SU-DHL-6 (cell line): ENCODE data around the gene ACVR2B.

Experiments used
- H2AFZ ChIP-seq: fragments of 200-600 bp; sonication (generic); 2 replicates; pipeline ENCODE4 v1.6.1; 2014; ENCODE audit warnings: low read depth, mild to moderate bottlenecking, moderate library complexity, mixed read lengths, antibody characterized with exemption, low read length; ENCODE audit not compliant: severe bottlenecking
- H3F3A ChIP-seq: fragments of 200-600 bp; shearing (Covaris generic); 2 replicates; pipeline ENCODE4 v1.6.0; 2016; ENCODE audit warnings: antibody characterized with exemption, mild to moderate bottlenecking; ENCODE audit not compliant: insufficient read depth
- H3K27ac ChIP-seq: fragments of 200-600 bp; sonication (generic); 2 replicates; pipeline ENCODE4 v1.5.1; 2016; ENCODE audit warnings: low read depth, mild to moderate bottlenecking, low read length, moderate library complexity, mixed read lengths
- H3K27me3 ChIP-seq: fragments of 200-600 bp; sonication (generic), shearing (Covaris generic); 2 replicates; pipeline ENCODE4 v1.6.0; 2014; ENCODE audit warnings: mild to moderate bottlenecking, low read length
- H3K36me3 ChIP-seq: fragments of 200-600 bp; sonication (generic); 2 replicates; pipeline ENCODE4 v1.6.1; 2014; ENCODE audit warnings: mild to moderate bottlenecking, low read length, mixed read lengths
- H3K4me2 ChIP-seq: fragments of 300-600, 200-600 bp; shearing (Covaris generic), sonication (generic); 2 replicates; pipeline ENCODE4 v1.6.0; 2014; ENCODE audit warnings: low read length, low read depth, mild to moderate bottlenecking; ENCODE audit not compliant: poor library complexity, severe bottlenecking
- H3K4me3 ChIP-seq: fragments of 200-600 bp; sonication (generic); 2 replicates; pipeline ENCODE4 v1.5.1; 2014; ENCODE audit warnings: antibody characterized with exemption, low read length, mild to moderate bottlenecking, mixed read lengths; ENCODE audit not compliant: insufficient read depth, poor library complexity, severe bottlenecking
- H3K79me2 ChIP-seq: fragments of 200-600 bp; sonication (generic); 2 replicates; pipeline ENCODE4 v1.6.1; 2014; ENCODE audit warnings: mild to moderate bottlenecking, low read length, moderate library complexity; ENCODE audit not compliant: insufficient read depth
- H3K9ac ChIP-seq: fragments of 200-600 bp; sonication (generic); 2 replicates; pipeline ENCODE4 v1.7.0; 2014; ENCODE audit warnings: mild to moderate bottlenecking, low read length
- H3K9me2 ChIP-seq: fragments of 200-600 bp; sonication (generic); replicated peaks from 2 replicates; pipeline ENCODE4 v1.6.1; 2014; ENCODE audit warnings: low read length; ENCODE audit not compliant: insufficient read depth
- H3K9me3 ChIP-seq: fragments of 200-600 bp; sonication (generic); 2 replicates; pipeline ENCODE4 v1.6.1; 2014; ENCODE audit warnings: low read length, mixed read lengths; ENCODE audit not compliant: insufficient read depth
- H4K20me1 ChIP-seq: fragments of 200-600 bp; sonication (generic); 2 replicates; pipeline ENCODE4 v1.6.1; 2014; ENCODE audit warnings: low read depth, mild to moderate bottlenecking, antibody characterized with exemption, low read length, moderate library complexity, mixed read lengths
- CTCF ChIP-seq: fragments of 200-600 bp; sonication (generic); IDR thresholded peaks from one replicate; pipeline ENCODE4 v1.5.1; 2017; ENCODE audit warnings: antibody characterized with exemption, mild to moderate bottlenecking, low read length, moderate library complexity; ENCODE audit not compliant: insufficient read depth, poor library complexity, severe bottlenecking
- EZH2phosphoT487 ChIP-seq: fragments of 200-600 bp; sonication (generic), shearing (Covaris generic); conservative IDR thresholded peaks from 2 replicates; pipeline ENCODE4 v1.6.1; 2018; ENCODE audit warnings: mild to moderate bottlenecking, antibody characterized with exemption, low read length, moderate library complexity, mixed read lengths

The ACVR2B gene

DNA sequence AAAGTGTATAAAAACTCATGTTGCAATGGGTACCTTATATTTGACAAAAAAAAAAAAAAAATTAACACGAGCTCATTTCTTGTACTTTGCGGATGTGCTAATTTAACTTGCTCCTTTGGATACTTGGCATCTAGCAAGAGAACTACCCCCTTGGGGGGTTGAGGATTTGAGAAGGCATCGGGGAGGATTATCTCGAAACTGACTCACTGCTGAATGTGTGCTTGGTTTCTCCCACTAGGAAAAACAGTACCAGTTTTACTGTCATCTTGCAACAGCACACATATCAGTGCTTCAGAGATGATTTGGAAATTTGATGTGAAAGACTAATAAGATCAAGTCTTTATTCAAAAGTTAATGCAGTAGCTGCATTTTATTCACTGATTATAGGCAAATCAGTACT is 43.3 kb downstream of the ACVR2B start:
- H3K4me3 ChIP-seq = peak overlapping the region; percentile 75
- 0 out of 2 replicates have a peak, but pooled peaks cover 3% of the 10 kb centered on the region for H3K36me3 ChIP-seq
- no peaks in the 10 kb centered on the region for H3K9me3 ChIP-seq
- H3K27me3 ChIP-seq = no peaks in the 10 kb centered on the region
- H3K79me2 ChIP-seq = peaks cover 24% of the 10 kb centered on the region; the same call in 1 of the 2 replicates
- no peak overlapping the region; the same call in 1 of the 2 replicates for H3K27ac ChIP-seq
- TF ChIP-seq EZH2phosphoT487 (no peak), CTCF (no peak)
- H3K9me2 ChIP-seq = no peaks in the 10 kb centered on the region
- no peaks in the 10 kb centered on the region for H3F3A ChIP-seq
- peak overlapping the region; percentile 88 for H3K9ac ChIP-seq
- H3K4me2 ChIP-seq = peak overlapping the region; percentile 68
- peak overlapping the region; percentile 86 for H2AFZ ChIP-seq
- H4K20me1 ChIP-seq = no peaks in the 10 kb centered on the region

GRCh38 chr3:38500688-38501417 is 47.2 kb downstream of the ACVR2B start:
- peaks cover 14% of the 10 kb centered on the region; the same call in 1 of the 2 replicates for H3K36me3 ChIP-seq
- peaks cover 24% of the 10 kb centered on the region; the same call in 1 of the 2 replicates for H3K79me2 ChIP-seq
- H3K27ac ChIP-seq = no peak overlapping the region
- no peaks in the 10 kb centered on the region for H3K27me3 ChIP-seq
- no peak overlapping the region for H2AFZ ChIP-seq
- no peak overlapping the region for H3K9ac ChIP-seq
- H3K9me2 ChIP-seq = no peaks in the 10 kb centered on the region
- no peaks in the 10 kb centered on the region for H3K9me3 ChIP-seq
- TF ChIP-seq CTCF = no peak
- no peak for TF ChIP-seq EZH2phosphoT487
- H3K4me2 ChIP-seq = no peak overlapping the region
- no peaks in the 10 kb centered on the region for H4K20me1 ChIP-seq
- 0 out of 2 replicates have a peak, but pooled peaks cover 3% of the 10 kb centered on the region for H3F3A ChIP-seq
- no peak overlapping the region for H3K4me3 ChIP-seq

DNA sequence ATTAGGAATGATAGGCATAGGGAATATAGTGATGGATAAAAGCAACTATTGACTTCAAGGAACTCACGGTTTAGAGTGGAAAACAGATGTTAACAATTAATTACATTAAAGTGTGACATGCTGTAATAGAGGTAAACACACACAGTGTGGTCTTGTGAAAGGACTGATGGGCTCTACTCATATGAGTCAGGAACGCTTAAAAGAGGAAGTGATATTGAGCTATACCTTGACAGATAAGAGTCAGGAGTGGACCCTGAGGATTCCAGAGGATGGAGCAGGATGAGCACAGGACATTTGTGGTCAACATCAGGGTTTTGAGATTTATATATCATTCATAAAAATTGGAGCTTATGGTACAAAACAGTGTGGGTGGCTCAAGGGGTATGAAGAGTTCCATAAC is 53.4 kb downstream of the ACVR2B start:
- no peaks in the 10 kb centered on the region for H3K27me3 ChIP-seq

More for the DNA sequence above, 53.4 kb downstream of the ACVR2B start:
- Histone ChIP-seq H3K4me2 (no peak overlapping the region), H3K9ac (no peak overlapping the region), H3K27ac (no peak overlapping the region), H3K9me2 (no peaks in the 10 kb centered on the region), H3F3A (0 out of 2 replicates have a peak, but pooled peaks cover 7% of the 10 kb centered on the region), H4K20me1 (no peaks in the 10 kb centered on the region), H3K79me2 (no peaks in the 10 kb centered on the region), H2AFZ (no peak overlapping the region), H3K9me3 (no peaks in the 10 kb centered on the region), H3K36me3 (peaks cover 59% of the 10 kb centered on the region), H3K4me3 (no peak overlapping the region)
- TF ChIP-seq CTCF (no peak), EZH2phosphoT487 (no peak)
